MM.1S (cell line): ENCODE results near the gene TSPAN19.

ENCODE experiments used
- DNase-seq: peaks from one replicate; pipeline ENCODE4 v3.0.0-alpha.2; 2015
- H2AFZ ChIP-seq: fragments of 300-600 bp; sonication (generic); 2 replicates; pipeline ENCODE4 v1.6.0; 2016; ENCODE audit warnings: antibody characterized with exemption, low read length
- H3F3A ChIP-seq: fragments of 300-600 bp; sonication (generic); 2 replicates; pipeline ENCODE4 v1.6.1; 2016; ENCODE audit warnings: mild to moderate bottlenecking, antibody characterized with exemption, low read length, moderate library complexity, mixed read lengths; ENCODE audit not compliant: insufficient read depth
- H3K27ac ChIP-seq: fragments of 300-600 bp; sonication (generic); 2 replicates; pipeline ENCODE4 v1.5.1; 2016; ENCODE audit warnings: mild to moderate bottlenecking, low read length
- H3K27me3 ChIP-seq: fragments of 300-600 bp; sonication (generic); replicated peaks from 2 replicates; pipeline ENCODE4 v1.6.0; 2016; ENCODE audit warnings: low read length; ENCODE audit not compliant: insufficient read depth
- H3K36me3 ChIP-seq: fragments of 300-600 bp; sonication (generic); replicated peaks from 2 replicates; pipeline ENCODE4 v1.6.1; 2016; ENCODE audit warnings: mild to moderate bottlenecking, low read length, mixed read lengths; ENCODE audit not compliant: insufficient read depth
- H3K4me1 ChIP-seq: fragments of 300-600 bp; sonication (generic); 2 replicates; pipeline ENCODE4 v1.6.1; 2016; ENCODE audit warnings: low read length, mixed read lengths
- H3K4me2 ChIP-seq: fragments of 300-600 bp; sonication (generic); 2 replicates; pipeline ENCODE4 v1.6.0; 2016; ENCODE audit warnings: low read depth, low read length
- H3K4me3 ChIP-seq: fragments of 300-600 bp; sonication (generic); 2 replicates; pipeline ENCODE4 v1.5.1; 2016; ENCODE audit warnings: low read length, mixed read lengths
- H3K79me2 ChIP-seq: fragments of 300-600 bp; sonication (generic); 2 replicates; pipeline ENCODE4 v1.6.1; 2016; ENCODE audit warnings: mixed run types, low read length, mixed read lengths
- H3K9ac ChIP-seq: fragments of 300-600 bp; sonication (generic); 2 replicates; pipeline ENCODE4 v1.6.1; 2016; ENCODE audit warnings: low read length, mixed read lengths
- H3K9me2 ChIP-seq: fragments of 300-600 bp; sonication (generic); replicated peaks from 2 replicates; pipeline ENCODE4 v1.6.1; 2016; ENCODE audit warnings: mild to moderate bottlenecking, low read length, mixed read lengths; ENCODE audit not compliant: insufficient read depth
- H3K9me3 ChIP-seq: fragments of 300-600 bp; sonication (generic); replicated peaks from 2 replicates; pipeline ENCODE4 v1.6.1; 2016; ENCODE audit warnings: mild to moderate bottlenecking, low read length, mixed read lengths; ENCODE audit not compliant: insufficient read depth
- H4K20me1 ChIP-seq: fragments of 300-600 bp; sonication (generic); 2 replicates; pipeline ENCODE4 v1.6.1; 2016; ENCODE audit warnings: mild to moderate bottlenecking, low read length, moderate library complexity, mixed read lengths; ENCODE audit not compliant: insufficient read depth
- CTCF ChIP-seq: fragments of 300-600 bp; sonication (generic); IDR thresholded peaks from 2 replicates; pipeline ENCODE4 v1.5.1; 2016; ENCODE audit warnings: antibody characterized with exemption, low read length, mixed read lengths
- EZH2 ChIP-seq: fragments of 300-600 bp; sonication (generic); optimal IDR thresholded peaks from 2 replicates; pipeline ENCODE3; 2017; ENCODE audit warnings: low read depth, mild to moderate bottlenecking, antibody characterized with exemption, low read length, mixed read lengths
- EZH2phosphoT487 ChIP-seq: fragments of 300-600 bp; sonication (generic); IDR thresholded peaks from 2 replicates; pipeline ENCODE4 v1.6.1; 2018; ENCODE audit warnings: antibody characterized with exemption, low read length

The TSPAN19 gene

GRCh38 chr12:85059594-85059993, 23.5 kb upstream of the TSPAN19 start:
- Histone ChIP-seq H3K9me3 (no peaks in the 10 kb centered on the region), H3K4me1 (no peaks in the 10 kb centered on the region), H3F3A (no peaks in the 10 kb centered on the region), H3K4me3 (no peak overlapping the region), H3K27ac (no peak overlapping the region), H3K36me3 (no peaks in the 10 kb centered on the region), H3K9ac (no peak overlapping the region), H3K79me2 (no peaks in the 10 kb centered on the region), H3K9me2 (no peaks in the 10 kb centered on the region), H2AFZ (no peak overlapping the region), H3K27me3 (no peaks in the 10 kb centered on the region), H4K20me1 (no peaks in the 10 kb centered on the region), H3K4me2 (no peak overlapping the region)
- DNase-seq = no peak
- TF ChIP-seq EZH2phosphoT487 (no peak), EZH2 (no peak), CTCF (no peak)

GRCh38 chr12:85058339-85058738, 22.3 kb upstream of the TSPAN19 start:
- peak overlapping the region; percentile 10 for H3K4me2 ChIP-seq
- DNase-seq = peak; percentile 11
- peak overlapping the region; percentile 22; the same call in 1 of the 2 replicates for H3K4me3 ChIP-seq
- no peaks in the 10 kb centered on the region for H3F3A ChIP-seq
- H3K27ac ChIP-seq = no peak overlapping the region
- peak overlapping the region; percentile 47 for H2AFZ ChIP-seq
- H3K9me2 ChIP-seq = no peaks in the 10 kb centered on the region
- H4K20me1 ChIP-seq = no peaks in the 10 kb centered on the region
- no peaks in the 10 kb centered on the region for H3K4me1 ChIP-seq
- no peaks in the 10 kb centered on the region for H3K36me3 ChIP-seq
- H3K9ac ChIP-seq = no peak overlapping the region
- no peak for TF ChIP-seq CTCF
- no peak for TF ChIP-seq EZH2
- no peak for TF ChIP-seq EZH2phosphoT487
- H3K9me3 ChIP-seq = no peaks in the 10 kb centered on the region
- no peaks in the 10 kb centered on the region for H3K79me2 ChIP-seq
- no peaks in the 10 kb centered on the region for H3K27me3 ChIP-seq

GRCh38 chr12:85057370-85057963, 21.4 kb upstream of the TSPAN19 start:
- H3K27me3 ChIP-seq = no peaks in the 10 kb centered on the region
- DNase-seq = peak; percentile 56
- no peak overlapping the region for H3K4me3 ChIP-seq
- no peaks in the 10 kb centered on the region for H3K79me2 ChIP-seq
- H2AFZ ChIP-seq = no peak overlapping the region
- no peaks in the 10 kb centered on the region for H3K9me3 ChIP-seq
- no peak overlapping the region for H3K9ac ChIP-seq
- no peaks in the 10 kb centered on the region for H3K4me1 ChIP-seq
- H3K36me3 ChIP-seq = no peaks in the 10 kb centered on the region
- H4K20me1 ChIP-seq = no peaks in the 10 kb centered on the region
- no peak for TF ChIP-seq EZH2
- peak; percentile 73 for TF ChIP-seq CTCF
- TF ChIP-seq EZH2phosphoT487 = no peak
- no peak overlapping the region for H3K27ac ChIP-seq
- H3K9me2 ChIP-seq = no peaks in the 10 kb centered on the region
- no peaks in the 10 kb centered on the region for H3F3A ChIP-seq
- no peak overlapping the region for H3K4me2 ChIP-seq
